K562 (cell line): ENCODE data around the gene LCNL1.

ENCODE experiments used
- EP400 ChIP-seq: fragments of 450-650 bp; IDR thresholded peaks from 2 replicates; pipeline ENCODE4 v1.6.1; 2017; ENCODE audit warnings: antibody characterized with exemption, mild to moderate bottlenecking, moderate library complexity
- EZH2 ChIP-seq: IDR thresholded peaks from 2 replicates; pipeline ENCODE4 v1.6.1; 2012; ENCODE audit warnings: low read depth, mild to moderate bottlenecking, inconsistent platforms, low read length, borderline replicate concordance
- HDAC1 ChIP-seq, 2 experiments: fragments of 450-650 bp; IDR thresholded peaks; 2 replicates each; pipeline ENCODE4 v1.6.1; 2016 to 2017; ENCODE audit warnings: inconsistent platforms in 1 of 2, mild to moderate bottlenecking in 1 of 2, moderate library complexity in 1 of 2
- NCOA1 ChIP-seq: fragments of 450-650 bp; IDR thresholded peaks from 2 replicates; pipeline ENCODE4 v1.6.1; 2016; ENCODE audit warnings: low read depth
- NFXL1 ChIP-seq: fragments of 450-650 bp; formaldehyde crosslinking; IDR thresholded peaks from 2 replicates; pipeline ENCODE4 v1.4.0; 2021; ENCODE audit warnings: mild to moderate bottlenecking
- POLR2AphosphoS5 ChIP-seq: IDR thresholded peaks from 2 replicates; pipeline ENCODE4 v1.6.1; 2011; ENCODE audit warnings: mild to moderate bottlenecking, low read depth, low read length, moderate library complexity; ENCODE audit not compliant: control insufficient read depth, insufficient read depth
- SMAD1 ChIP-seq: fragments of 150-350 bp; IDR thresholded peaks from 2 replicates; pipeline ENCODE4 v1.6.1; 2014; ENCODE audit warnings: low read length, low read depth; ENCODE audit not compliant: partially characterized antibody
- SP2 ChIP-seq: IDR thresholded peaks from 2 replicates; pipeline ENCODE4 v1.6.1; 2011; ENCODE audit warnings: mild to moderate bottlenecking, low read depth, low read length, moderate library complexity; ENCODE audit not compliant: poor library complexity, severe bottlenecking; ENCODE audit errors: extremely low read depth
- TF ChIP-seq, protein P1 (sequence below): fragments of 200-800 bp; sonication (Bioruptor generic); IDR thresholded peaks from 2 replicates; pipeline ENCODE4 v1.6.1; 2017; ENCODE audit warnings: missing genetic modification characterization, missing compliant biosample characterization

GRCh38 chr9:137023583-137023991 lies 40.8 kb downstream of the LCNL1 start:
- no peak for TF ChIP-seq NFXL1 (CRISPR knock-in tag)
- no peak for TF ChIP-seq HDAC1 (IDR thresholded peaks at IDR 0.05)
- no peak for TF ChIP-seq EP400
- TF ChIP-seq, protein P1, sequence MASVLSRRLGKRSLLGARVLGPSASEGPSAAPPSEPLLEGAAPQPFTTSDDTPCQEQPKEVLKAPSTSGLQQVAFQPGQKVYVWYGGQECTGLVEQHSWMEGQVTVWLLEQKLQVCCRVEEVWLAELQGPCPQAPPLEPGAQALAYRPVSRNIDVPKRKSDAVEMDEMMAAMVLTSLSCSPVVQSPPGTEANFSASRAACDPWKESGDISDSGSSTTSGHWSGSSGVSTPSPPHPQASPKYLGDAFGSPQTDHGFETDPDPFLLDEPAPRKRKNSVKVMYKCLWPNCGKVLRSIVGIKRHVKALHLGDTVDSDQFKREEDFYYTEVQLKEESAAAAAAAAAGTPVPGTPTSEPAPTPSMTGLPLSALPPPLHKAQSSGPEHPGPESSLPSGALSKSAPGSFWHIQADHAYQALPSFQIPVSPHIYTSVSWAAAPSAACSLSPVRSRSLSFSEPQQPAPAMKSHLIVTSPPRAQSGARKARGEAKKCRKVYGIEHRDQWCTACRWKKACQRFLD (CRISPR knock-in tag) = no peak
- TF ChIP-seq SMAD1 = no peak
- no peak for TF ChIP-seq SP2
- no peak for TF ChIP-seq EZH2
- TF ChIP-seq POLR2AphosphoS5 = no peak
- no peak for TF ChIP-seq NCOA1
